GM13976 (cell line): Measurements from ENCODE around the gene CELF2.

Experiments
- DNase-seq: peaks from one replicate; pipeline ENCODE4 v3.0.0; 2012; ENCODE audit warnings: low spot score
- CTCF ChIP-seq: IDR thresholded peaks from 2 replicates; pipeline ENCODE4 v1.5.1; 2012; ENCODE audit warnings: borderline replicate concordance, mild to moderate bottlenecking; ENCODE audit not compliant: insufficient read depth; ENCODE audit errors: extremely low read depth, missing control alignments, control extremely low read depth
- in situ Hi-C: fragments of 300-500 bp; cut with MboI; formaldehyde crosslinking; loops from one replicate; pipeline ENCODE4 v1.12.0; 2022; ENCODE audit warnings: low sequenced_read_pairs, mixed read lengths, inconsistent platforms; ENCODE audit not compliant: unreplicated experiment

CELF2 gene

DNA sequence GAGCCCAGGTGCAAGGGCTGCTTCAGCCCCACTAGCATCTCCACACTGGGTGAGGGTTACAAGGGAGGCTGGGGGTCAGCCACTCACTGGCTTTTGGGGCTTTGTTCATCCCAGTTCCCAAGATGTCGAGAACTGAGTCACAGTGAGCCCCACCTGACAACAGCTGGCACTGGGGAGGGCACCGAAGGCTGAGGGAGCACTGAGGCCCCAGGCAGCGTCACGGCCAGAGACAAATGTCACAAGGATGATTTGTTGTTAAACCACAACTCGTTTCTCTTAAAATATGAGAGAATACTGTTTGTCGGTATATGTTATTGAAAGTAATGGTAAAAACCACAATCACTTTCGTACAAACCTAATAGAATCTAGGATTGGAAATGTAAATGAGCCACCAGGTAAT is 219.9 kb downstream of the CELF2 start:
- in situ Hi-C loops: no loop called here
- no peak for DNase-seq
- TF ChIP-seq CTCF: no peak

GRCh38 chr10:11238893-11239292 is 221.2 kb downstream of the CELF2 start:
- TF ChIP-seq CTCF: no peak
- in situ Hi-C loops: no loop called here
- DNase-seq: no peak

DNA sequence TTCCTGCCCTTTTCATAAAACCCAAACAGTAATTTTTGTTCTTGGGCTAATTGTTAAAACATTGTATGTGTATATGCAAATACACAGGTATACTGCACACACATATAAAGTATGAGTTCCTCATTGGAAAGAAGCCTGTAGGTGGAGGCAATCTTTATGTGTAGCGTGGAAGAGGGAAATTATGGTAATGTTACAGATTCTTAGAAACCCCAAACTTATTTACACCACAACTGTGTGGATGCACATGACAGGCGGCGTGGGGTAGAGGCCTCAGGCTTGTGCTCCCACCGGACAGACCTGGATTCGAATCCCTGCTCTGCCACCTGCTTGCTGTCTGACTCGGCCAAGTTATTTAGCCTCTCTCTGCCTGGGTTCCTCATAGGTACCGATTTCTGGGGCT is 223.0 kb downstream of the CELF2 start:
- TF ChIP-seq CTCF: no peak
- no peak for DNase-seq
- in situ Hi-C loops: no loop called here

DNA sequence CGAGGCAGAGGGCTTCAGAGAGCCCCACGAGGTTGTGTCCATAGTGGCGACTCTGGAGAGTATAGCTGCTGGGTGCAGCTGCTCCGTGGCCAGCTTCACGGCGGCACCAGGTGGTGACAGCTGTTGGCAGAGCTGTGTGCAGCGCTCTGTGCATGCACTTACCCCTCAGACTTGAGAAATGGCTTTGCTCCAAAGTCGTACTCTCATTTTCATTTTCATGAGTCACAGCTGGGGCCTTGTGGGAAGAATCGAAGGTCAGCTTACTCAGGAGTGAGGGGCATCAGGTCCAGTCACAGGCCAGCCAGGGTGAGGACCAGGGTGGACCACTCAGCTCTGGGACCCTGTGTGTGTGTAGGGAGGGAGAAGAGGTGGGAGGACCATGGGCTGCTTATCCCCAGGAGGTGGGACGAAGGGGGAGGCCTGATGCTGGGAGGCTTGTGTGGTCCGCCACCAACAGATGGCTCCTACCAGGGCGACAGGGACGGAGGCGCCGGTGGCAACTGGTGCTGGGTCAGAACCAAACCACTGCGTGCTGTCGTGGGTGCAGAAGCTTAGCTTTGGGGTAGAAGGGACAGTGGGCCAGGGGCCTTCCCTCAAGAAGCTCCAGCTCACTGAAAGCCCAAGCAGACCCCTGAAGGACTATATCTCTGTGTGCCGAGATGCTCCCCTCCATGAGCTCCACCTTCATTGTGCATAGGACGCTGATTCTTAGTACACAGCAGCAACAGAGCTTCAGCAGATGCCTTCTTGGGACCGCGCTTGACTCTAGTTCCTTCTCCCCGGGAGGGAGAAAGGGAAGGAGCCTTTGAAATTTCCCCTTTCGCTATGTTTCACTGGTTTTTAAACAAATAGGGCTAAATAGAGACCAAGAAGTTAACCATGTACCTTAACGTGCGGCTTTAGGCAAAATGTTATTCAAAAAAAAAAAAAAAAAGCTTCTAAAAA is 225.0 kb downstream of the CELF2 start:
- TF ChIP-seq CTCF: peak; percentile 18
- in situ Hi-C loops: no loop called here
- DNase-seq: peak; percentile 61

- TF ChIP-seq CTCF: no peak
- no peak for DNase-seq
- in situ Hi-C loops: no loop called here
Observed at GRCh38 chr10:11243425-11244222, 226.0 kb downstream of the CELF2 start.

DNA sequence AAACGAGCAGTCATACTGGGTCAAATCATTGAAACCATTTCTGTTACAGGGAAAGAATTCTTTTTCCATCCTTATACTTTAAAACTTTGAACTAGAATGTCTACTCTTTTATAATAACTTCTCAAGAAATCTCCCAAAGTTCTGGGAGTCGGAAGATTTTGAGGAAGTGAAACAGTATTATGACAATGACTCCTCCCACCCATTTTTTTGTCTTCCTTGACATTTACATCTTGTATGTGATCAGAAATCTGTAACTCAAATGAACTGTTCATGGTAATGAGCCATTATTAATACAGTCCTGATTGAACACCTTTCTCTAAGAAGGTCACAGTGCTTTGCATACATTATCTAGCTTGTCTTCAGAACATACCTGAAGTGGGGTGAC is 227.4 kb downstream of the CELF2 start:
- TF ChIP-seq CTCF: no peak
- DNase-seq: no peak
- in situ Hi-C loops: no loop called here
